ENCODE results near the gene TBC1D17. TPM values are rescaled to one million over a fixed set of nuclear protein-coding genes. Genes with fewer than 3 reads are reported as not detected.

The TBC1D17 gene
- total and polyA plus RNA-seq, 10 of the 15 experiments (the other 5 are each of a cell fraction or from before 2014, with no cell fraction given) = 0.42 to 20.4 (median 11.2) TPM

GRCh38 chr19:49833599-49833998, 43.9 kb upstream of the TBC1D17 start (continued):
- no peak for TF ChIP-seq BCLAF1 (IDR thresholded peaks at IDR 0.05)
- no peak for TF ChIP-seq STAT1 (conservative IDR thresholded peaks at IDR 0.05)
- TF ChIP-seq CEBPZ (IDR thresholded peaks at IDR 0.05; ENCODE audit: low read depth, low read length) = no peak

DNA sequence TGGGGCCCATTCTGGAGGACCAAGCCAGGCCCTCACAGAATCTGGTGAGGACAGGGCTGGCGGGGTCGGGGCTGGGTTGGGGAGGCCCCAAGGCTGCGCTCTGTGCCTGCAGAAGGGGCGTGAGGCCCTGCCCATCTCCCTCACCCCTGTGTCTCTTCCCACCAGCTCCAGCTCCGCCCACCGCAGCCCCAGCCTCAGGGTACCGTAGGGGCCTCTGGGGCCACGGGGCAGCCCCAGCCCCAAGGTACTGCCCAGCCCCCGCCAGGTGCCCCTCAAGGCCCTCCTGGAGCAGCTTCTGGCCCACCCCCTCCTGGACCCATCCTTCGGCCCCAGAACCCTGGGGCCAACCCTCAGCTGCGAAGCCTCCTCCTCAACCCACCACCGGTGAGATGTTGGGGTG, 41.9 kb upstream of the TBC1D17 start:
- intact Hi-C loops (cut with micrococcal nuclease; ENCODE audit: unreplicated experiment) = no loop called here
- ATAC-seq (no peak), FAIRE-seq (no peak), DNase-seq (ENCODE audit: low read depth, low spot score) (no peak)
- CTCF ChIA-PET = no interaction called here
- H3K4me2 ChIP-seq (ENCODE audit: control insufficient read depth, insufficient read depth) = no peak overlapping the region
- no peak overlapping the region for H3K9ac ChIP-seq (ENCODE audit: control insufficient read depth, insufficient read depth, low read length)
- no peak overlapping the region for H3K27ac ChIP-seq (ENCODE audit: control insufficient read depth, insufficient read depth)
- H3K4me1 ChIP-seq (ENCODE audit: control insufficient read depth, insufficient read depth, low read length) = no peaks in the 10 kb centered on the region
- no peak overlapping the region for H2AFZ ChIP-seq (ENCODE audit: control insufficient read depth, low read depth, low read length)
- H3K36me3 ChIP-seq (ENCODE audit: control insufficient read depth in 2 of 2, insufficient read depth in 2 of 2, low read length in 1 of 2) = peaks cover 17 to 31% of the 10 kb centered on the region in 2 experiments
- BruUV-seq (replicated peaks) = no TSS peak
- no peaks in the 10 kb centered on the region for H3K79me2 ChIP-seq (ENCODE audit: control insufficient read depth, insufficient read depth, low read length)
- SMC1A ChIA-PET (ENCODE audit: uncharacterized antibody, unreplicated experiment) = no interaction called here
- in situ Hi-C loops (cut with MboI) = no loop called here
- POLR2A ChIA-PET = interaction anchor here (0.6 kb wide), 1 partner anchor 21 kb away, joined by 3 read pairs; no protein-coding TSS in a partner anchor
- 96% methylated on average over 9 of the region's 12 CpGs for WGBS (ENCODE audit: insufficient coverage, insufficient replicate concordance, low lambda C conversion rate, missing lambda C conversion rate)
- no peaks in the 10 kb centered on the region for H4K20me1 ChIP-seq (ENCODE audit: control insufficient read depth, insufficient read depth)
- RAD21 ChIA-PET (ENCODE audit: unreplicated experiment) = no interaction called here
- no peak overlapping the region for H3K4me3 ChIP-seq
- no peaks in the 10 kb centered on the region for H3K9me3 ChIP-seq (replicated peaks; ENCODE audit: control insufficient read depth, insufficient read depth, low read length)
- H3K27me3 ChIP-seq (replicated peaks in 1 of 2; ENCODE audit: control insufficient read depth in 2 of 2, insufficient read depth in 2 of 2, low read length in 1 of 2) = no peaks in the 10 kb centered on the region
- no peak for TF ChIP-seq ZSCAN29 (IDR thresholded peaks at IDR 0.05)
- no peak for TF ChIP-seq NFXL1 (IDR thresholded peaks at IDR 0.05; ENCODE audit: borderline replicate concordance)
- TF ChIP-seq, protein P1, sequence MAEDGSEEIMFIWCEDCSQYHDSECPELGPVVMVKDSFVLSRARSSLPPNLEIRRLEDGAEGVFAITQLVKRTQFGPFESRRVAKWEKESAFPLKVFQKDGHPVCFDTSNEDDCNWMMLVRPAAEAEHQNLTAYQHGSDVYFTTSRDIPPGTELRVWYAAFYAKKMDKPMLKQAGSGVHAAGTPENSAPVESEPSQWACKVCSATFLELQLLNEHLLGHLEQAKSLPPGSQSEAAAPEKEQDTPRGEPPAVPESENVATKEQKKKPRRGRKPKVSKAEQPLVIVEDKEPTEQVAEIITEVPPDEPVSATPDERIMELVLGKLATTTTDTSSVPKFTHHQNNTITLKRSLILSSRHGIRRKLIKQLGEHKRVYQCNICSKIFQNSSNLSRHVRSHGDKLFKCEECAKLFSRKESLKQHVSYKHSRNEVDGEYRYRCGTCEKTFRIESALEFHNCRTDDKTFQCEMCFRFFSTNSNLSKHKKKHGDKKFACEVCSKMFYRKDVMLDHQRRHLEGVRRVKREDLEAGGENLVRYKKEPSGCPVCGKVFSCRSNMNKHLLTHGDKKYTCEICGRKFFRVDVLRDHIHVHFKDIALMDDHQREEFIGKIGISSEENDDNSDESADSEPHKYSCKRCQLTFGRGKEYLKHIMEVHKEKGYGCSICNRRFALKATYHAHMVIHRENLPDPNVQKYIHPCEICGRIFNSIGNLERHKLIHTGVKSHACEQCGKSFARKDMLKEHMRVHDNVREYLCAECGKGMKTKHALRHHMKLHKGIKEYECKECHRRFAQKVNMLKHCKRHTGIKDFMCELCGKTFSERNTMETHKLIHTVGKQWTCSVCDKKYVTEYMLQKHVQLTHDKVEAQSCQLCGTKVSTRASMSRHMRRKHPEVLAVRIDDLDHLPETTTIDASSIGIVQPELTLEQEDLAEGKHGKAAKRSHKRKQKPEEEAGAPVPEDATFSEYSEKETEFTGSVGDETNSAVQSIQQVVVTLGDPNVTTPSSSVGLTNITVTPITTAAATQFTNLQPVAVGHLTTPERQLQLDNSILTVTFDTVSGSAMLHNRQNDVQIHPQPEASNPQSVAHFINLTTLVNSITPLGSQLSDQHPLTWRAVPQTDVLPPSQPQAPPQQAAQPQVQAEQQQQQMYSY (CRISPR knock-in tag; IDR thresholded peaks at IDR 0.05) = no peak
- TF ChIP-seq MTA2 (IDR thresholded peaks at IDR 0.05; ENCODE audit: low read depth) = no peak
- no peak for TF ChIP-seq SMC3 (IDR thresholded peaks at IDR 0.05; ENCODE audit: borderline replicate concordance, low read length)
